Endodermal cell (in vitro differentiated cells): Measurements from ENCODE around the gene FGF13. TPM values are rescaled to one million over a fixed set of nuclear protein-coding genes. Genes with fewer than 3 reads are reported as not detected.

Experiments
- DNase-seq: peaks from one replicate; pipeline ENCODE4 v3.0.0-alpha.2; 2017
- H3K27ac ChIP-seq: 2 replicates; pipeline ENCODE4 v1.5.1; 2013; ENCODE audit warnings: mild to moderate bottlenecking, low read depth, low read length, moderate library complexity
- H3K27me3 ChIP-seq: 2 replicates; pipeline ENCODE4 v1.6.1; 2013; ENCODE audit warnings: mild to moderate bottlenecking, low read length, moderate library complexity; ENCODE audit not compliant: insufficient read depth, control insufficient read depth, poor library complexity, severe bottlenecking
- H3K36me3 ChIP-seq: 2 replicates; pipeline ENCODE4 v1.7.0; 2013; ENCODE audit warnings: mild to moderate bottlenecking, low read length, moderate library complexity; ENCODE audit not compliant: control insufficient read depth, insufficient read depth
- H3K4me1 ChIP-seq: one replicate; pipeline ENCODE4 v1.7.0; 2013; ENCODE audit warnings: low read length; ENCODE audit not compliant: control insufficient read depth, insufficient read depth
- H3K4me3 ChIP-seq: 2 replicates; pipeline ENCODE4 v1.5.1; 2013; ENCODE audit warnings: mild to moderate bottlenecking, low read length, moderate library complexity
- H3K9ac ChIP-seq: 2 replicates; pipeline ENCODE4 v1.6.1; 2013; ENCODE audit warnings: mild to moderate bottlenecking, low read length, moderate library complexity; ENCODE audit not compliant: poor library complexity, severe bottlenecking; ENCODE audit errors: extremely low read depth
- H3K9me3 ChIP-seq: 2 replicates; pipeline ENCODE4 v1.6.1; 2013; ENCODE audit warnings: mild to moderate bottlenecking, low read length, moderate library complexity; ENCODE audit not compliant: control insufficient read depth
- H3K27ac Mint-ChIP-seq: 2 replicates; pipeline ENCODE4 v1.8.0; 2020; ENCODE audit warnings: mixed read lengths
- H3K27me3 Mint-ChIP-seq: 2 replicates; pipeline ENCODE4 v1.8.0; 2021; ENCODE audit warnings: mild to moderate bottlenecking, mixed read lengths; ENCODE audit not compliant: insufficient read depth
- H3K36me3 Mint-ChIP-seq: 2 replicates; pipeline ENCODE4 v1.8.0; 2020; ENCODE audit warnings: low read depth, mixed read lengths
- H3K4me1 Mint-ChIP-seq: 2 replicates; pipeline ENCODE4 v1.8.0; 2020; ENCODE audit warnings: mixed read lengths
- H3K4me3 Mint-ChIP-seq: 2 replicates; pipeline ENCODE4 v1.8.0; 2020; ENCODE audit warnings: mild to moderate bottlenecking, moderate library complexity, mixed read lengths
- H3K9me3 Mint-ChIP-seq: 2 replicates; pipeline ENCODE4 v1.8.0; 2020; ENCODE audit warnings: mild to moderate bottlenecking, mixed read lengths
- CTCF ChIP-seq: fragments of 200-600 bp; sonication (generic); conservative IDR thresholded peaks from 2 replicates; pipeline ENCODE4 v1.5.0; 2021; ENCODE audit warnings: antibody characterized with exemption, mild to moderate bottlenecking
- WGBS, 2 experiments: methylation state at CpG; one replicate each; pipeline versions ENCODE4 v1.1.5 to v1.1.7; 2013; ENCODE audit warnings: missing lambda C conversion rate in 2 of 2, mixed read lengths in 1 of 2; ENCODE audit not compliant: insufficient coverage in 1 of 2, insufficient read length in 1 of 2; 5-methylcytosine and 5-hydroxymethylcytosine counted together
- total RNA-seq, 2 donors: library from RNA; stranded (reverse); fragmentation: NEBNext Ultra II Directional in 1 of 2; extraction: Animal tissue kit (Norgen Biotek cat#: 25700) in 1 of 2; gene quantifications; 2 replicates in 1 of 2; 3 replicates in 1 of 2; pipeline ENCODE4 v1.2.1, GENCODE V29; 2021

Gene FGF13
- total RNA-seq, 2 donors from 2014 or later: 31.1 to 69.4 TPM

DNA sequence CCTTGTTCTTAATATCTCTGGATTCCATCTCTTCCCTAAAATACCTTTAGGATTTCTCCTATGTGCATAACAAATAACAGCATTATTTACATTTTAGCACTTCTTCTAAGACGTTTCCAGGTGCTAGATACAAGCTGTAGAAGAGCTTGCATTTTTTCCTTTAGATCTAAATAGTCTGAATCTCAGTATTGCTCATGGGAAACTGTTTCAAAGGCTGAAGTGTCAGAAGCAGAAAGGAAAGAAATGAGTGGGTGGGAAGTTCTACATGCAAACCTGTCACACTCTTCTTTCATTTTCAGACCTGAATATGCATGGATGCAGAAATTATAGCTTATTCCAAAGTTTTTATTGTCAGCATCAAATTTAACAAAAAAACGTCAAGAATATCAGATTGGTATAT lies 41.8 kb downstream of the FGF13 start:
- Histone ChIP-seq H3K4me1 (no peaks in the 10 kb centered on the region), H3K27ac (no peak overlapping the region), H3K9me3 (no peaks in the 10 kb centered on the region), H3K36me3 (no peaks in the 10 kb centered on the region), H3K4me3 (no peak overlapping the region), H3K27me3 (no peaks in the 10 kb centered on the region), H3K9ac (no peak overlapping the region)
- WGBS, 2 experiments: 22% methylated on average over 1 of the region's 2 CpGs; no CpG with 5 or more reads in 1 of the 2 experiments
- H3K4me3 Mint-ChIP-seq: no peak overlapping the region
- no peak for TF ChIP-seq CTCF
- no peaks in the 10 kb centered on the region for H3K27me3 Mint-ChIP-seq
- H3K4me1 Mint-ChIP-seq: peaks cover 15% of the 10 kb centered on the region
- no peak for DNase-seq
- no peaks in the 10 kb centered on the region for H3K9me3 Mint-ChIP-seq
- peaks cover 4% of the 10 kb centered on the region for H3K36me3 Mint-ChIP-seq
- no peak overlapping the region for H3K27ac Mint-ChIP-seq

DNA sequence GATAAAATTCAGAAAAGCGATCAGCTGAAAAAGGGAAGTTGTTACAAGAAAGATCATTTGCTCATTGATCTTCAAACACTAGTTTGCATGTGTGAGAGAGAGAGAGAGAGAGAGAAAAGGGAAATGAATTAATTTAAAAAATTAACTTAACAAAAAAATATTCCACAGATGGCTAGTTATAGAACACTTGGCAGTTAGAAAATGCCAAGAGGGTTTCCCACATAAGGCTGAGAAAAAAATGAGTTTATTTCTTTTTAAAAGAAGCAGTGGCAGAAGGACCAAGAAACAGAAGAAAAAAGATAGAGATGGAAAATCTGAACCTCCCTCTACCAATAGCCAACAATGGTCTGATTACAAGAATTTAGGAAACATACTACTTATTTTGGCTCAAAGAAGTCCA lies 47.1 kb downstream of the FGF13 start:
- no peaks in the 10 kb centered on the region for H3K9me3 ChIP-seq
- no peak overlapping the region for H3K4me3 Mint-ChIP-seq

DNA sequence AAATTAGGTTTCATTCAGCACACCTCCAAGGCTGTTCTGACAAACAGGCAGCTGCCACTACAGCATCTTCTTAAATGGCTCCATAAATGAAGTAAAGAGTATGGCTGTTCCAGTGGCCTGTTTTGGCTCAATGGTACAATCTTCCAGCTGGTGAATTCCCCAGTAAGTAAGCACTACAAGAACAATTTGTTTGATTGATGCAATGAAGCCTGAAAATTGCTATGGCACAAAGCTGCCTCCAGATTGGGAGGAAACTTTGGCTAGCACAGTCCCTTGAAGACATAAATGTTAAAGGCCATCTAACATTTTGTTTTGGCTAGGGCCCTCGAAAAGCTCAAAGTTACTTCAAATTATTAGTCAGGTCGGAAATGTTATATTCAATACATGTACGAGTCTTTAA lies 47.5 kb downstream of the FGF13 start:
- no peak for TF ChIP-seq CTCF
- H3K27ac Mint-ChIP-seq: no peak overlapping the region
- H3K4me1 Mint-ChIP-seq: peaks cover 9% of the 10 kb centered on the region
- H3K9me3 Mint-ChIP-seq: no peaks in the 10 kb centered on the region
- H3K36me3 Mint-ChIP-seq: peaks cover 23% of the 10 kb centered on the region
- H3K4me3 Mint-ChIP-seq: no peak overlapping the region
- no peak overlapping the region for H3K9ac ChIP-seq
- no peak overlapping the region for H3K27ac ChIP-seq
- DNase-seq: no peak
- H3K9me3 ChIP-seq: no peaks in the 10 kb centered on the region
- no peak overlapping the region for H3K4me3 ChIP-seq
- no peaks in the 10 kb centered on the region for H3K4me1 ChIP-seq
- WGBS, 2 experiments: 98% methylated on average over 3 of the region's 3 CpGs; no CpG with 5 or more reads in 1 of the 2 experiments
- H3K36me3 ChIP-seq: no peaks in the 10 kb centered on the region
- H3K27me3 Mint-ChIP-seq: no peaks in the 10 kb centered on the region
- no peaks in the 10 kb centered on the region for H3K27me3 ChIP-seq

More for the DNA sequence above, 47.1 kb downstream of the FGF13 start:
- Mint-ChIP-seq H3K36me3 (peaks cover 20% of the 10 kb centered on the region), H3K9me3 (no peaks in the 10 kb centered on the region), H3K27ac (no peak overlapping the region), H3K27me3 (no peaks in the 10 kb centered on the region), H3K4me1 (peaks cover 11% of the 10 kb centered on the region)
- Histone ChIP-seq H3K4me3 (no peak overlapping the region), H3K4me1 (no peaks in the 10 kb centered on the region), H3K27me3 (no peaks in the 10 kb centered on the region), H3K27ac (no peak overlapping the region), H3K9ac (no peak overlapping the region), H3K36me3 (no peaks in the 10 kb centered on the region)
- DNase-seq: no peak
- TF ChIP-seq CTCF: no peak
- no CpG with 5 or more reads among the region's 1 CpG for WGBS, 2 experiments
